SK-N-SH treated with all-trans-retinoic acid at 6 μM for 48 hours (cell line): ENCODE results near the gene CDH19.
"Not testable (repeated sequence)": the region's sequence is repeated elsewhere in the genome, so short reads cannot be mapped to it uniquely, and the experiment has no call there.

Experiments
- ATAC-seq: fragments of 200-7000 bp; cut with Tn5 transposase; 3 replicates; pipeline ENCODE4 v1.9.1; 2020; ENCODE audit warnings: mild to moderate bottlenecking, moderate library complexity
- ARNTL ChIP-seq: fragments of 450-650 bp; formaldehyde crosslinking; IDR thresholded peaks from 2 replicates; pipeline ENCODE4 v1.5.0; 2020; ENCODE audit warnings: low read depth, mild to moderate bottlenecking, moderate library complexity, borderline replicate concordance
- BACH2 ChIP-seq: fragments of 250-450 bp; sonication (Bioruptor Pico); IDR thresholded peaks from 2 replicates; pipeline ENCODE4 v1.9.0; 2021; ENCODE audit warnings: mild to moderate bottlenecking, borderline replicate concordance
- CREB5 ChIP-seq: fragments of 250-450 bp; sonication (Bioruptor Pico); IDR thresholded peaks from 2 replicates; pipeline ENCODE4 v1.5.1; 2020; ENCODE audit warnings: low read depth, mild to moderate bottlenecking, moderate library complexity
- CSDC2 ChIP-seq: fragments of 250-450 bp; sonication (Bioruptor Pico); IDR thresholded peaks from 2 replicates; pipeline ENCODE4 v1.5.0; 2020; ENCODE audit warnings: mild to moderate bottlenecking, moderate library complexity
- CSRNP3 ChIP-seq: fragments of 250-450 bp; sonication (Bioruptor Pico); IDR thresholded peaks from 2 replicates; pipeline ENCODE4 v1.5.1; 2021; ENCODE audit warnings: mild to moderate bottlenecking, moderate library complexity
- ESRRG ChIP-seq: fragments of 250-450 bp; sonication (Bioruptor Pico); IDR thresholded peaks from 2 replicates; pipeline ENCODE4 v1.6.1; 2021; ENCODE audit warnings: mild to moderate bottlenecking
- ISL1 ChIP-seq: fragments of 250-450 bp; sonication (Bioruptor Pico); IDR thresholded peaks from 2 replicates; pipeline ENCODE4 v2.1.2; 2022; ENCODE audit warnings: mild to moderate bottlenecking, moderate library complexity
- OSR1 ChIP-seq: fragments of 250-450 bp; sonication (Bioruptor Pico); IDR thresholded peaks from 2 replicates; pipeline ENCODE4 v1.8.0; 2022; ENCODE audit warnings: moderate library complexity, mild to moderate bottlenecking, inconsistent platforms
- PATZ1 ChIP-seq: fragments of 250-450 bp; sonication (Bioruptor Pico); IDR thresholded peaks from 2 replicates; pipeline ENCODE4 v1.8.0; 2020; ENCODE audit warnings: mild to moderate bottlenecking, moderate library complexity, borderline replicate concordance
- SNAI2 ChIP-seq: fragments of 250-450 bp; sonication (Bioruptor Pico); IDR thresholded peaks from 2 replicates; pipeline ENCODE4 v1.5.0; 2020; ENCODE audit warnings: mild to moderate bottlenecking, moderate library complexity
- TCF4 ChIP-seq: fragments of 250-450 bp; sonication (Bioruptor Pico); IDR thresholded peaks from 2 replicates; pipeline ENCODE4 v1.8.0; 2021; ENCODE audit warnings: mild to moderate bottlenecking, moderate library complexity, borderline replicate concordance
- TOX ChIP-seq: fragments of 250-450 bp; sonication (Bioruptor Pico); IDR thresholded peaks from 2 replicates; pipeline ENCODE4 v1.8.0; 2021; ENCODE audit warnings: mild to moderate bottlenecking, moderate library complexity, borderline replicate concordance
- TSHZ2 ChIP-seq: fragments of 250-450 bp; sonication (Bioruptor Pico); IDR thresholded peaks from 2 replicates; pipeline ENCODE4 v1.5.0; 2020; ENCODE audit warnings: mild to moderate bottlenecking, moderate library complexity
- ZC3H10 ChIP-seq: fragments of 250-450 bp; sonication (Bioruptor Pico); IDR thresholded peaks from 2 replicates; pipeline ENCODE4 v1.5.1; 2021; ENCODE audit warnings: mild to moderate bottlenecking, moderate library complexity
- ZFP3 ChIP-seq: fragments of 250-450 bp; sonication (Bioruptor Pico); IDR thresholded peaks from 2 replicates; pipeline ENCODE4 v1.5.0; 2020; ENCODE audit warnings: mild to moderate bottlenecking, moderate library complexity
- ZFP30 ChIP-seq: fragments of 450-650 bp; formaldehyde crosslinking; IDR thresholded peaks from 2 replicates; pipeline ENCODE4 v1.5.0; 2022; ENCODE audit warnings: mild to moderate bottlenecking, moderate library complexity
- ZNF565 ChIP-seq: fragments of 450-650 bp; formaldehyde crosslinking; conservative IDR thresholded peaks from 2 replicates; pipeline ENCODE4 v1.5.0; 2020; ENCODE audit warnings: low read depth, mild to moderate bottlenecking, moderate library complexity
- ZNF8 ChIP-seq: fragments of 450-650 bp; formaldehyde crosslinking; IDR thresholded peaks from 2 replicates; pipeline ENCODE4 v1.5.0; 2020; ENCODE audit warnings: mild to moderate bottlenecking, moderate library complexity

CDH19 gene

GRCh38 chr18:66473882-66474281 is 130.0 kb downstream of the CDH19 start:
- TF ChIP-seq PATZ1, result no peak
- no peak for TF ChIP-seq TSHZ2 (CRISPR knock-in tag)
- TF ChIP-seq ZFP3 (CRISPR knock-in tag), result no peak
- TF ChIP-seq, all 23 proteins: peak for 0
- no peak for ATAC-seq

GRCh38 chr18:66466184-66466583 is 137.7 kb downstream of the CDH19 start:
- ATAC-seq, result not testable (repeated sequence)

GRCh38 chr18:66461344-66461743 is 142.5 kb downstream of the CDH19 start:
- TF ChIP-seq TSHZ2 (CRISPR knock-in tag) (no peak), ZNF565 (no peak), ZFP30 (CRISPR knock-in tag) (no peak), CSDC2 (CRISPR knock-in tag) (no peak), OSR1 (CRISPR knock-in tag) (no peak), PATZ1 (no peak), ESRRG (CRISPR knock-in tag) (no peak)
- ATAC-seq, result no peak

GRCh38 chr18:66457245-66457644 is 146.6 kb downstream of the CDH19 start:
- no peak for ATAC-seq
- TF ChIP-seq ZNF565 (no peak), ESRRG (CRISPR knock-in tag) (no peak), ZFP30 (CRISPR knock-in tag) (no peak), OSR1 (CRISPR knock-in tag) (no peak), BACH2 (CRISPR knock-in tag) (no peak), ZNF8 (no peak), CSRNP3 (CRISPR knock-in tag) (no peak), ARNTL (CRISPR knock-in tag) (no peak), TCF4 (CRISPR knock-in tag) (no peak), ISL1 (CRISPR knock-in tag) (no peak), TSHZ2 (CRISPR knock-in tag) (no peak), ZC3H10 (CRISPR knock-in tag) (no peak), CSDC2 (CRISPR knock-in tag) (no peak), SNAI2 (no peak), CREB5 (no peak), PATZ1 (no peak), ZFP3 (CRISPR knock-in tag) (no peak), TOX (CRISPR knock-in tag) (no peak)
